GM12878 (cell line): ENCODE data around the gene TAGLN3. TPM values are rescaled to one million over a fixed set of nuclear protein-coding genes. Genes with fewer than 3 reads are reported as not detected.

Experiments
- ATAC-seq: fragments of 200-7000 bp; cut with Tn5 transposase; 3 replicates; pipeline ENCODE4 v1.9.1; 2020; ENCODE audit warnings: mild to moderate bottlenecking, moderate library complexity
- BruUV-seq: library from RNA; stranded (reverse); fragments of 400-500 nt; replicated peaks from 2 replicates; lab custom pipeline; 2021; lab: Mats Ljungman, UMichigan
- CTCF ChIA-PET: fragments of 300-600 bp; sonication (Branson Sonifier 250); formaldehyde crosslinking; extraction: SDS; loops from one replicate; lab custom pipeline; 2021; ENCODE audit warnings: inconsistent platforms; lab: Yijun Ruan, JAX
- POLR2A ChIA-PET: fragments of 350-600 bp; formaldehyde crosslinking; extraction: SDS; loops from one replicate; lab custom pipeline; 2021; ENCODE audit warnings: inconsistent platforms; lab: Charles Lee
- RAD21 ChIA-PET: fragments of 300-600 bp; sonication (Branson Sonifier 250); formaldehyde crosslinking; loops from one replicate; lab custom pipeline; 2023; ENCODE audit warnings: antibody characterized with exemption; ENCODE audit not compliant: unreplicated experiment; lab: Charles Lee
- SMC1A ChIA-PET: fragments of 300-600 bp; sonication (Branson Sonifier 250); formaldehyde crosslinking; loops from one replicate; lab custom pipeline; 2023; ENCODE audit not compliant: unreplicated experiment, uncharacterized antibody; lab: Charles Lee
- DNase-seq: peaks from one replicate; pipeline ENCODE4 v3.0.0-alpha.2; 2011; ENCODE audit warnings: low read depth, low spot score
- FAIRE-seq: peaks from 3 replicates; lab custom pipeline; 2011; peaks lifted over from hg19 to GRCh38; lab: Jason Lieb, UNC
- H2AFZ ChIP-seq: 2 replicates; pipeline ENCODE4 v1.6.0; 2011; ENCODE audit warnings: low read depth, low read length, control low read depth; ENCODE audit not compliant: control insufficient read depth
- H3K27ac ChIP-seq: 2 replicates; pipeline ENCODE4 v1.5.1; 2011; ENCODE audit warnings: control low read depth; ENCODE audit not compliant: control insufficient read depth, insufficient read depth
- H3K27me3 ChIP-seq, 2 experiments: replicated peaks in 1 of 2; 2 replicates each; pipeline versions ENCODE4 v1.6.0 to v1.6.1; 2011; ENCODE audit warnings: low read length in 1 of 2; ENCODE audit not compliant: control insufficient read depth in 2 of 2, insufficient read depth in 2 of 2
- H3K36me3 ChIP-seq, 2 experiments: 2 replicates each; pipeline ENCODE4 v1.5.1; 2011; ENCODE audit warnings: low read length in 1 of 2; ENCODE audit not compliant: control insufficient read depth in 2 of 2, insufficient read depth in 2 of 2
- H3K4me1 ChIP-seq: 2 replicates; pipeline ENCODE4 v1.6.1; 2011; ENCODE audit warnings: mild to moderate bottlenecking, low read length, moderate library complexity, mixed read lengths; ENCODE audit not compliant: control insufficient read depth, insufficient read depth
- H3K4me2 ChIP-seq: 2 replicates; pipeline ENCODE4 v1.6.0; 2011; ENCODE audit warnings: control low read depth; ENCODE audit not compliant: control insufficient read depth, insufficient read depth
- H3K4me3 ChIP-seq: fragments of 200-600 bp; sonication (generic); 2 replicates; pipeline ENCODE4 v1.5.1; 2016
- H3K79me2 ChIP-seq: 2 replicates; pipeline ENCODE4 v1.6.0; 2011; ENCODE audit warnings: low read length; ENCODE audit not compliant: control insufficient read depth, insufficient read depth
- H3K9ac ChIP-seq: 2 replicates; pipeline ENCODE4 v1.8.0; 2011; ENCODE audit warnings: low read length, control low read depth, mixed read lengths; ENCODE audit not compliant: control insufficient read depth, insufficient read depth
- H3K9me3 ChIP-seq: replicated peaks from 3 replicates; pipeline ENCODE4 v1.5.1; 2011; ENCODE audit warnings: mild to moderate bottlenecking, low read length; ENCODE audit not compliant: control insufficient read depth, insufficient read depth
- H4K20me1 ChIP-seq: 2 replicates; pipeline ENCODE4 v1.6.0; 2011; ENCODE audit not compliant: control insufficient read depth, insufficient read depth
- REST ChIP-seq: IDR thresholded peaks from 2 replicates; pipeline ENCODE4 v1.6.1; 2012; ENCODE audit warnings: mild to moderate bottlenecking, low read depth, low read length
- SMAD1 ChIP-seq: fragments of 450-650 bp; IDR thresholded peaks from 2 replicates; pipeline ENCODE4 v1.6.1; 2018; ENCODE audit warnings: mild to moderate bottlenecking, low read depth; ENCODE audit not compliant: partially characterized antibody
- SUZ12 ChIP-seq: fragments of 200-600 bp; sonication (generic); IDR thresholded peaks from one replicate; pipeline ENCODE4 v1.6.1; 2018; ENCODE audit warnings: antibody characterized with exemption, mild to moderate bottlenecking; ENCODE audit not compliant: unreplicated experiment
- TCF7 ChIP-seq: IDR thresholded peaks from 2 replicates; pipeline ENCODE4 v1.6.1; 2014; ENCODE audit warnings: antibody characterized with exemption, borderline replicate concordance
- ZNF207 ChIP-seq: fragments of 450-650 bp; IDR thresholded peaks from 2 replicates; pipeline ENCODE4 v1.6.1; 2014; ENCODE audit warnings: antibody characterized with exemption, mild to moderate bottlenecking, borderline replicate concordance
- ZNF592 ChIP-seq: fragments of 450-650 bp; IDR thresholded peaks from 2 replicates; pipeline ENCODE4 v1.6.1; 2017; ENCODE audit warnings: mild to moderate bottlenecking, moderate library complexity
- WGBS: methylation state at CpG from one replicate; pipeline ENCODE4 v1.1.6; 2016; ENCODE audit warnings: low lambda C conversion rate; ENCODE audit not compliant: insufficient replicate concordance, insufficient coverage; ENCODE audit errors: missing lambda C conversion rate; 5-methylcytosine and 5-hydroxymethylcytosine counted together
- in situ Hi-C: fragments of 300-500 bp; cut with MboI; formaldehyde crosslinking; loops from 9 replicates; pipeline ENCODE4 v1.14.3; 2018; ENCODE audit warnings: mixed read lengths
- intact Hi-C: fragments of 100-400 bp; cut with micrococcal nuclease; formaldehyde crosslinking; loops from one replicate; pipeline ENCODE4 v1.14.2; 2022; ENCODE audit not compliant: unreplicated experiment
- polyA plus RNA-seq, 11 experiments: library from polyadenylated mRNA; depleted of rRNA in 4 of 11; unstranded in 6 of 11; stranded (reverse) in 5 of 11; fragments of >200 nt; fragmentation: Nextera tagmentation in 4 of 11; fragmentation: Illumina TruSeq in 1 of 11; extraction: Ambion mirVana in 4 of 11; extraction: Trizol in 1 of 11; gene quantifications; 1 replicate in 1 of 11; 2 replicates in 10 of 11; pipeline versions ENCODE4 v1.2.1 to v1.2.3, GENCODE V29; 2011 to 2016; ENCODE audit warnings: inconsistent platforms in 2 of 11, missing spikeins in 2 of 11, low read depth in 1 of 11
- total RNA-seq, 4 experiments: library from RNA; depleted of rRNA in 3 of 4; stranded (reverse); fragments of >200 nt in 3 of 4; fragmentation: Illumina TruSeq in 1 of 4; extraction: Trizol in 1 of 4; gene quantifications; 2 replicates each; pipeline versions ENCODE4 v1.2.1 to v1.2.3, GENCODE V29; 2013 to 2021
- TF ChIP-seq, protein P1 (sequence below): fragments of 450-650 bp; formaldehyde crosslinking; IDR thresholded peaks from 2 replicates; pipeline ENCODE4 v1.4.0; 2020; ENCODE audit warnings: mild to moderate bottlenecking, moderate library complexity
- TF ChIP-seq, protein P2 (sequence below): IDR thresholded peaks from 2 replicates; pipeline ENCODE4 v1.6.1; 2012; ENCODE audit warnings: low read depth, low read length, improper control_type of control experiment

Gene TAGLN3
- total and polyA plus RNA-seq, 10 of the 15 experiments (the other 5 are each of a cell fraction or from before 2014, with no cell fraction given) = 0.06 to 0.53 (median 0.12) TPM; not detected in 3

DNA sequence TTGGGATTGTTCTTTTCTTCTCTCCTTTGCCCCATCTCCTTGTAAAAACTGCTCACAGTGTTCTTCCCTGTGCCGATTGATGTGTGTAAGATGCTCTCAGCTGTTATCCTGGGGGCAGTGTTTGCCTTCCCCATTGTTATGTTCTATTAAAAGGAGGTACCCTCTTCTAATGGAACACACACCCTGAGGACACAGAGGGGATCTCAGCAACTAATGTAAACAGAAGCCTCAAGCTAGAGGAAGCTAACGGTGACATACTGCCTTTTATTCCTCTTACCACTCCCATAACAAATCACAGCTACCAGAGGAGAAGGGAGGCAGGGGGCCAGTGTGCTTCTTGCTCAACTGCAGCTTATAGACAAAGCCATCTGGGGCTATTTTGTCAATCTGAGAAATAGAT is 2.2 kb downstream of the TAGLN3 start:
- Histone ChIP-seq H3K4me2 (no peak overlapping the region), H3K27me3 (peaks cover 0 to 2% of the 10 kb centered on the region in 2 experiments; a peak in 3 of 4 replicates), H3K9ac (no peak overlapping the region), H3K27ac (no peak overlapping the region), H3K4me1 (peaks cover 6% of the 10 kb centered on the region; the same call in 1 of the 2 replicates), H3K4me3 (no peak overlapping the region), H3K9me3 (no peaks in the 10 kb centered on the region), H2AFZ (no peak overlapping the region), H3K36me3 (no peaks in the 10 kb centered on the region), H3K79me2 (no peaks in the 10 kb centered on the region), H4K20me1 (no peaks in the 10 kb centered on the region)
- ChIA-PET SMC1A (interaction anchor here (1.1 to 21.1 kb wide), 4 partner anchors 10 to 285 kb away, joined by 5 to 417 read pairs (median 47); partner anchors contain the start of gene ABHD10), RAD21 (interaction anchor here (0.8 to 5.0 kb wide), 3 partner anchors 11 to 133 kb away, joined by 3 to 31 read pairs (median 19); no protein-coding TSS in a partner anchor), POLR2A (interaction anchor here (1.2 kb wide), 1 partner anchor 11 kb away, joined by 3 read pairs; no protein-coding TSS in a partner anchor), CTCF (interaction anchor here (0.5 to 10.0 kb wide), 7 partner anchors 10 to 397 kb away, joined by 3 to 102 read pairs (median 3); no protein-coding TSS in a partner anchor)
- in situ Hi-C loops (no loop called here), intact Hi-C loops (no loop called here)
- ATAC-seq = no peak
- BruUV-seq = no TSS peak
- 85% methylated on average over 2 of the region's 2 CpGs for WGBS
- no peak for FAIRE-seq
- DNase-seq = no peak
- no peak for TF ChIP-seq SUZ12
- TF ChIP-seq, protein P1, sequence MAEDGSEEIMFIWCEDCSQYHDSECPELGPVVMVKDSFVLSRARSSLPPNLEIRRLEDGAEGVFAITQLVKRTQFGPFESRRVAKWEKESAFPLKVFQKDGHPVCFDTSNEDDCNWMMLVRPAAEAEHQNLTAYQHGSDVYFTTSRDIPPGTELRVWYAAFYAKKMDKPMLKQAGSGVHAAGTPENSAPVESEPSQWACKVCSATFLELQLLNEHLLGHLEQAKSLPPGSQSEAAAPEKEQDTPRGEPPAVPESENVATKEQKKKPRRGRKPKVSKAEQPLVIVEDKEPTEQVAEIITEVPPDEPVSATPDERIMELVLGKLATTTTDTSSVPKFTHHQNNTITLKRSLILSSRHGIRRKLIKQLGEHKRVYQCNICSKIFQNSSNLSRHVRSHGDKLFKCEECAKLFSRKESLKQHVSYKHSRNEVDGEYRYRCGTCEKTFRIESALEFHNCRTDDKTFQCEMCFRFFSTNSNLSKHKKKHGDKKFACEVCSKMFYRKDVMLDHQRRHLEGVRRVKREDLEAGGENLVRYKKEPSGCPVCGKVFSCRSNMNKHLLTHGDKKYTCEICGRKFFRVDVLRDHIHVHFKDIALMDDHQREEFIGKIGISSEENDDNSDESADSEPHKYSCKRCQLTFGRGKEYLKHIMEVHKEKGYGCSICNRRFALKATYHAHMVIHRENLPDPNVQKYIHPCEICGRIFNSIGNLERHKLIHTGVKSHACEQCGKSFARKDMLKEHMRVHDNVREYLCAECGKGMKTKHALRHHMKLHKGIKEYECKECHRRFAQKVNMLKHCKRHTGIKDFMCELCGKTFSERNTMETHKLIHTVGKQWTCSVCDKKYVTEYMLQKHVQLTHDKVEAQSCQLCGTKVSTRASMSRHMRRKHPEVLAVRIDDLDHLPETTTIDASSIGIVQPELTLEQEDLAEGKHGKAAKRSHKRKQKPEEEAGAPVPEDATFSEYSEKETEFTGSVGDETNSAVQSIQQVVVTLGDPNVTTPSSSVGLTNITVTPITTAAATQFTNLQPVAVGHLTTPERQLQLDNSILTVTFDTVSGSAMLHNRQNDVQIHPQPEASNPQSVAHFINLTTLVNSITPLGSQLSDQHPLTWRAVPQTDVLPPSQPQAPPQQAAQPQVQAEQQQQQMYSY (CRISPR knock-in tag) = no peak
- TF ChIP-seq SMAD1 = no peak
- no peak for TF ChIP-seq ZNF207
- no peak for TF ChIP-seq TCF7
- TF ChIP-seq ZNF592 = no peak
- no peak for TF ChIP-seq REST
- TF ChIP-seq, protein P2, sequence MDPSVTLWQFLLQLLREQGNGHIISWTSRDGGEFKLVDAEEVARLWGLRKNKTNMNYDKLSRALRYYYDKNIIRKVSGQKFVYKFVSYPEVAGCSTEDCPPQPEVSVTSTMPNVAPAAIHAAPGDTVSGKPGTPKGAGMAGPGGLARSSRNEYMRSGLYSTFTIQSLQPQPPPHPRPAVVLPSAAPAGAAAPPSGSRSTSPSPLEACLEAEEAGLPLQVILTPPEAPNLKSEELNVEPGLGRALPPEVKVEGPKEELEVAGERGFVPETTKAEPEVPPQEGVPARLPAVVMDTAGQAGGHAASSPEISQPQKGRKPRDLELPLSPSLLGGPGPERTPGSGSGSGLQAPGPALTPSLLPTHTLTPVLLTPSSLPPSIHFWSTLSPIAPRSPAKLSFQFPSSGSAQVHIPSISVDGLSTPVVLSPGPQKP = no peak
